Sigmoid colon (tissue), 4 donors: ENCODE data around the gene UMODL1.

Experiments
- POLR2A ChIP-seq, 2 donors: fragments of 450-650 bp; IDR thresholded peaks; one replicate each; pipeline ENCODE4 v1.6.1; 2016; ENCODE audit warnings: antibody characterized with exemption in 2 of 2, mild to moderate bottlenecking in 2 of 2, moderate library complexity in 2 of 2
- POLR2AphosphoS5 ChIP-seq, 4 donors: sonication (generic); formaldehyde crosslinking; IDR thresholded peaks; one replicate each; pipeline ENCODE4 v1.6.1; 2017; ENCODE audit warnings: antibody characterized with exemption in 4 of 4
- TF ChIP-seq, protein P1 (sequence below), 4 experiments: fragments of 450-650 bp in 3 of 4; fragments of 200-600 bp in 1 of 4; IDR thresholded peaks; one replicate each; pipeline ENCODE4 v1.5.1; 2016 to 2019; ENCODE audit warnings: antibody characterized with exemption in 4 of 4, mild to moderate bottlenecking in 3 of 4, moderate library complexity in 2 of 4

DNA sequence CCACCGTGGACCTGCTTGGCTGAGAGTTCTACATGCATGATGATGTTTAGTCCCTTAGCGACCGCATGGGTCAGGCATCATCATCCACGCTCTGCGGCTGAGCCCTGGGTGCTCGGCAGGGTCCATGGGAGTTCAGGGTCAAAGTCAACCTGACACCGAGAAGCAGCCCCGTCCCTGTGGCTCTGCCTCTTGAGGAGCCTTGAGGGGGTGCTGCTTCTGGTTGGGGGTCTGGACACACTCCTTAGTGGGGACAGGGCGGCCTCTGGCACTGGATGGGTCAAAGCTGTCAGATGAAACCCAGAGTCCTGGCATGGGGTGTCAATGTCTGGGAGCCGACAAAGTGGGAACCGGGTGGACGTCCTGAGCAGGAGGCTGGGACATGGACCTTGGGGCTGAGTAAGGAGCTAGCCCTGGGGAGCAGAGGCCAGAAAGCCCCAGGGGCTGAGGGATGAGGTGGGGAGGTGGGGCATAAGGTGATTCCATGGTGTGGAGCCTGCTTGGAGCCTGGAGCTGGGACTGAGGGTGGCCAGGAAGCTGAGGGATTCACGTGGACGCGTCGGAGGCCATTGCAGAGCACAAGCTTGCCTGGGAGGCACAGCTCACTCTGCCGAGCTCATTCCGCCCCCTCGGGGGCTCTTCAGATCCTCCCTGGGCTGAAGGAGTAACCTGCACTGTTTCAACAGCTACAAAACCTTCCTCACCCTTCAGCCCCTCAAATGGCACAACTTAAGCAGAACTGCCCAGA lies 53.9 kb downstream of the UMODL1 start:
- TF ChIP-seq POLR2AphosphoS5 (IDR thresholded peaks at IDR 0.05) = no peak
- TF ChIP-seq, protein P1, sequence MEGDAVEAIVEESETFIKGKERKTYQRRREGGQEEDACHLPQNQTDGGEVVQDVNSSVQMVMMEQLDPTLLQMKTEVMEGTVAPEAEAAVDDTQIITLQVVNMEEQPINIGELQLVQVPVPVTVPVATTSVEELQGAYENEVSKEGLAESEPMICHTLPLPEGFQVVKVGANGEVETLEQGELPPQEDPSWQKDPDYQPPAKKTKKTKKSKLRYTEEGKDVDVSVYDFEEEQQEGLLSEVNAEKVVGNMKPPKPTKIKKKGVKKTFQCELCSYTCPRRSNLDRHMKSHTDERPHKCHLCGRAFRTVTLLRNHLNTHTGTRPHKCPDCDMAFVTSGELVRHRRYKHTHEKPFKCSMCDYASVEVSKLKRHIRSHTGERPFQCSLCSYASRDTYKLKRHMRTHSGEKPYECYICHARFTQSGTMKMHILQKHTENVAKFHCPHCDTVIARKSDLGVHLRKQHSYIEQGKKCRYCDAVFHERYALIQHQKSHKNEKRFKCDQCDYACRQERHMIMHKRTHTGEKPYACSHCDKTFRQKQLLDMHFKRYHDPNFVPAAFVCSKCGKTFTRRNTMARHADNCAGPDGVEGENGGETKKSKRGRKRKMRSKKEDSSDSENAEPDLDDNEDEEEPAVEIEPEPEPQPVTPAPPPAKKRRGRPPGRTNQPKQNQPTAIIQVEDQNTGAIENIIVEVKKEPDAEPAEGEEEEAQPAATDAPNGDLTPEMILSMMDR (IDR thresholded peaks at IDR 0.05) = no peak
- no peak for TF ChIP-seq POLR2A (IDR thresholded peaks at IDR 0.05)
